GM13977 (cell line): ENCODE measurements around the gene INSIG1.

Experiments used
- DNase-seq: peaks from one replicate; pipeline ENCODE4 v3.0.0; 2012; ENCODE audit warnings: low spot score
- in situ Hi-C: fragments of 300-500 bp; cut with MboI; formaldehyde crosslinking; loops from one replicate; pipeline ENCODE4 v1.12.0; 2022; ENCODE audit warnings: low sequenced_read_pairs, low pct_unique_long_range_greater_than_20kb, mixed read lengths, inconsistent platforms; ENCODE audit not compliant: unreplicated experiment
- TF ChIP-seq, protein P1 (sequence below): IDR thresholded peaks from 2 replicates; pipeline ENCODE4 v1.5.1; 2012; ENCODE audit warnings: mild to moderate bottlenecking, control low read depth; ENCODE audit not compliant: insufficient read depth; ENCODE audit errors: extremely low read depth, missing control alignments

The INSIG1 gene

DNA sequence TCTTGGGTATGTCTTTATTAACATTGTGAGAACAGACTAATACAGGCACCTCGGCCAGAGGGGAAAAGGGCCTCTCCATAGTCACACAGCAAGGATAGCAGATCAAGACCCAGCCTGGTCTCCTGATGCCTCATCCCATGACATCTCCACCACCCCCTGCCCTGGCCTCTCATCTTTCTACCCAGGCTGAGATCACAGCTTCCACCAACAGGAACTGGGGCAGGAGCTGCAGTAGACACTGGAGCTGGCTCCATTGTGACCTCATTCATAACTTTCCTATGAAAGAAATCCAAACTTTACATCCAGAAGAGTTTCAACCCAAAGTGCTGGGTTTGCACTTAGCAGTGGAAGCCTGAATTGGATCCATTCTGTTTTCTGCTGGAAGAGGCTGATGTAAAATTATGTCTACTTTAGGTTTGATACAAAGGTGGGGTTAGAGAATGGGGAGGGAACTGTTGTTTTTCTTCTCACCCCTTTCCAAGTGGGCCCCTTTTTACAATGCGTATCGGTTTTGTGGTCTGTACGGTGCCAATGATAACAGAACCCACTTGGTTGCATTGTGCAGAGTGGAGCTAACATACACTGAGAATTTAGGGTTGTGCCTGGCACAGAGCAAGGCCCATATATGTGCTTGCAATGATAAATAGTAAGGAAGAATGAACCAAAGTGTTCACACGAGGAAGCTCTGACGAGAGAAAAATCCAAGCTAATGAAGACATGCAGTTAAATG is 28.6 kb upstream of the INSIG1 start:
- DNase-seq = no peak
- TF ChIP-seq, protein P1, sequence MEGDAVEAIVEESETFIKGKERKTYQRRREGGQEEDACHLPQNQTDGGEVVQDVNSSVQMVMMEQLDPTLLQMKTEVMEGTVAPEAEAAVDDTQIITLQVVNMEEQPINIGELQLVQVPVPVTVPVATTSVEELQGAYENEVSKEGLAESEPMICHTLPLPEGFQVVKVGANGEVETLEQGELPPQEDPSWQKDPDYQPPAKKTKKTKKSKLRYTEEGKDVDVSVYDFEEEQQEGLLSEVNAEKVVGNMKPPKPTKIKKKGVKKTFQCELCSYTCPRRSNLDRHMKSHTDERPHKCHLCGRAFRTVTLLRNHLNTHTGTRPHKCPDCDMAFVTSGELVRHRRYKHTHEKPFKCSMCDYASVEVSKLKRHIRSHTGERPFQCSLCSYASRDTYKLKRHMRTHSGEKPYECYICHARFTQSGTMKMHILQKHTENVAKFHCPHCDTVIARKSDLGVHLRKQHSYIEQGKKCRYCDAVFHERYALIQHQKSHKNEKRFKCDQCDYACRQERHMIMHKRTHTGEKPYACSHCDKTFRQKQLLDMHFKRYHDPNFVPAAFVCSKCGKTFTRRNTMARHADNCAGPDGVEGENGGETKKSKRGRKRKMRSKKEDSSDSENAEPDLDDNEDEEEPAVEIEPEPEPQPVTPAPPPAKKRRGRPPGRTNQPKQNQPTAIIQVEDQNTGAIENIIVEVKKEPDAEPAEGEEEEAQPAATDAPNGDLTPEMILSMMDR = no peak
- in situ Hi-C loops = no loop called here

DNA sequence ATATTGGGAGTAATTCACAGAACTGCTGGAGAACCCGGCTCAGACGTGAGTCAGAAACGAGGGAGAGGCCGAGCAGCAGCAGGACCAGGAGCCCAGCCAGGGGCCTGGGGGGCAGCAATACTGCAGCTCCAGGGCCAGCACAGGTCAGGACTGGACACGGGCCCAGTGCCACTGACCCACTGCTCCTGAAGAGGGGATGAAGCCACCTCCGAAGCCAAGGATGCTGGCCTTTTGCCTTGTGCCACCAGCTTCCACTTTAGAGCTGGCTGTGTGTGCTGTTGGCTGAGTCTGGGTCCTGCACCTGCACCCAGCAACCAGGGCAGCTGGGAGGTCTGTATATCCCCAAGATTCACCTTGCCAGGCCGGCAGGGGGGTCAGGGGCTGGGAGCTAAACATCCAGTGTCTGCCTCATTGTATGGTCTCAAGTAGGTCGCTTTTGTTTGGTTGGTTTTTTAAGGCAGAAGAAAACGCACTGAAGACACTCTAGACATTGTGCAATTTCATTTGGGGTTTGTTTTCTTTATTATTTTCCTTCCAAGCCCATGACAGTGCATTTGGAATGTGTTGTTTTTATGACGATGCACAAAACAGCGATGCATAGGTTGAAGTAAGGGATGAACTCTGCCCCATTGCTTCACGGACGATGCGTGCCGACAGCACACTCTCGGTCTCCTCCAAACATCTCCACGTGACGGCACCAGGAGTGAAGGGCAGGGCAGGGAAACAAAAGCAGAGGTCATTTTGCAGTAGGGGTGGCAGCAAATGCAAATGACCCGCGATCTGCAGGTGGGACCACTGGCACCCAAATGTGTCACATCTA is 27.7 kb upstream of the INSIG1 start:
- in situ Hi-C loops = no loop called here
- no peak for DNase-seq
- TF ChIP-seq, protein P1 = no peak

DNA sequence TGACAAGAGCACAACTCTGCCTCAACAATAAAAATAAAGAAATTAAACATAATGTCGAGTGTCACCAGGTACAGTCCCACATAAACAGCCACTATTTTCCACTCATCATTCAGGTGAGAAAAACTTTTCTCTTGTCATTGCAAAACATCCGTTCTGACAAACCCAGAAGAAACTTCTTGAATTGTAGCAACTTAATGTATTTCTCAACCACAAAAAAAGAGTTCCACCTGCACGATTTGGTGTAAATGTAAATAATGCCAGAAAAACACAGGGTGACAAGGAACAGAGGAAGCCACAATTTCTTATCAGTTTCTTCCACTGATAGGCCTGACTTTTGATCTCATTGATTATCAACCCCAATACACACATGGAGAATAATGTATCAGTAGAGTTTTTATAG is 26.8 kb upstream of the INSIG1 start:
- no peak for DNase-seq
- TF ChIP-seq, protein P1 = no peak
- in situ Hi-C loops = no loop called here

DNA sequence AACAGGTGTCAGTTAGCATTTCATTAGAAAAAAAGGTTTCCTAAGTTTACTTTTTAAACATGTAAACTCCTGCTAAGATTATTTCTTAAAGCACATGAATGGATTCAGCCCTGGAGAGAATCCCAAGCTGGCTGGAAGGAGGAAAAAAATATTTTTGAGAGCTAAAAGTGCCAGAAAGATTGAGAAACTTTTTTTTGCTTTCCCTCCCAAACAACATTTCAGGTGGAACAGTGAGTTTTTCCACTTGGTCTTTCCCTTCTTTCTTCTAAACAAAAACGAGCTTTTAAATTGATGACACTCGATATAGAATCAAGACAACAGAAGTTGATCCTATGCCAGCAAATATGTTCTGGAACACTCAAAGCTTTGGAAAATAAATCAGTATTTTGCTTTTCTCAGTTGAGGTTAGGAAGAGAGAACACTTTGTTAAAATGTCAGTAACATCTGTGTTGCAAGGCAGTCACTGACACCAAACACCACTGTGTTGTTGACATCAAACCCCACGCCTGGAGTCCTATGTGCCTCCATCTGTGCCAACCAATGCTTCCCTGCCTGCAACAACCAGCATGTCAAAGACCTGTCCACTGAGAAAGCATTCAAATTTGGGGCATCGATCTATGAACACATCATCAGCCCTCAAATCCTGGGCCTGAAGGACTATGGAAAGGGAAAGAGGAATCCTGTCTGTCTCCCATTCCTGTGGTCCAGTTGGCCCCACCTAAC is 22.9 kb upstream of the INSIG1 start:
- TF ChIP-seq, protein P1 = no peak
- in situ Hi-C loops = no loop called here
- DNase-seq = no peak

DNA sequence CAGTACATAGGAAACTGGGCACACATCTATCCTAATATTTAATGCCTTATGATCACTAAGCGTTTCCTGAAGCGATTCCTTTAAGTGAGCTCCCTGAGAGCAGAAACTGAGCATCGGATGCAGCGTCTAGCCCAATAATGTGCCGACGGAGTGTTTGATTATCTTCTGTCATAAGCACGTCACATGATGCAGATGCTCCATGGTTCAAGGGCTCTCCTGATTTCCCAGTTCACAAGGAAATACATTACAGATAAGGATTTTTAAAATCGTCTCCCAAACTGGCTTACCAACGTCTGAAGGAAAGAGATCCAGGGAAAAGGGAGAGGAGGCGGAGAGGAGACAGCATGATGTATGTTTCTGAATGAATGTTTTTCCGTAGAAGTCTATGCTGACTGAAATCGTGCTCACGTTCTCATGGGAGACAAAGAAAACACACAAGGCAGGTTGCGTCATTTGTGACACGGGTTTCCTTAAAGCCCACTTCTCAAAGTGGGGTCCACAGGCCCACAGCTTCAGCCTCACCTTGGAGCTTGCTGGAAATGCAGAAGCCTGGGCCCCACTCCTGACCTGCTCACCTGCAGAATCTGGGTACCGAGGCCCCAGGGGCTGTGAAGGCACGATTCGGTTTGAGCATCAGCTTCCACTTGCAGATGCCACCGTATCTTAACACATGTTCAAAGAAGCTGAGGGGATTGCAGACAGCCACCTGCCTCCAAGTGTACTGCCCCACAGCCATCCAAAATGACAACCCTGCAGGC is 21.5 kb upstream of the INSIG1 start:
- DNase-seq = no peak
- in situ Hi-C loops = no loop called here

More for the DNA sequence above, 21.5 kb upstream of the INSIG1 start:
- TF ChIP-seq, protein P1 = no peak
